ENCODE data around the gene SLC7A11.

Gene SLC7A11

DNA sequence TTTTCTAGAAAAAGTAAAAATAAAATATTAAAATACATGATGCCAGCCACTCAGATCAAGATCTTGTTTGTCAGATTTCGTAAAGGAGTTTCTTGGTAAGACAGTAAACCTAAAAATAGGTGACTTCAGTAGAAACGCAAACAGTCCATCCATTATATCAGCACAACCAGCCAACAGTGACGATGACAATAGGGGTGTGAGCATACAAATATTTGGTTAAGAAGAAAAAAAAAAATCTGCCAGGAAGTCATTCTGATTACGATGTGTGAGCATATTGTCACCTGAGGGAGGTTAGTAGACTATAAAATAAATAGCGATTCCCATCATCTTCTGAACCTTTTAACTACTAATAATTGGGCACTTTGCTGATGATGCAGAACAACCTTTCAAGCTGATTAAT, 37.6 kb downstream of the SLC7A11 start:
- no peak for DNase-seq

GRCh38 chr4:138202686-138203085, 39.5 kb downstream of the SLC7A11 start:
- no peak for DNase-seq

DNA sequence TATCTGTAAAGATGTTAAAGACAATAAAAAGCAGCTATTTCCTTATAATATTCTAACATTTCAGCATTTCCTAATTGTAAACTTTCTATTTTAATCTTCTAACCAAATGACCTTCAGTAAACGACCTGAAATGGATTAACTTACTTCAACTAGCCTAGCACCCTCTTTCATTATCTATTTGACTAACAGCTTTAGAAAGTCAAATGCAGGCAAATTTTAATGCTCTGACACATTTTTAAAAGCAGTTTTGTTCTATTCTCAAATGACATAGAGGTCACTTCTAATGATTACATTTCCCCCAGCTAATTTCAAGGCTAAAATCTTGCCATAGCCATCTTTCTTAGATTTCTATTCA, 41.9 kb downstream of the SLC7A11 start:
- DNase-seq, result no peak

DNA sequence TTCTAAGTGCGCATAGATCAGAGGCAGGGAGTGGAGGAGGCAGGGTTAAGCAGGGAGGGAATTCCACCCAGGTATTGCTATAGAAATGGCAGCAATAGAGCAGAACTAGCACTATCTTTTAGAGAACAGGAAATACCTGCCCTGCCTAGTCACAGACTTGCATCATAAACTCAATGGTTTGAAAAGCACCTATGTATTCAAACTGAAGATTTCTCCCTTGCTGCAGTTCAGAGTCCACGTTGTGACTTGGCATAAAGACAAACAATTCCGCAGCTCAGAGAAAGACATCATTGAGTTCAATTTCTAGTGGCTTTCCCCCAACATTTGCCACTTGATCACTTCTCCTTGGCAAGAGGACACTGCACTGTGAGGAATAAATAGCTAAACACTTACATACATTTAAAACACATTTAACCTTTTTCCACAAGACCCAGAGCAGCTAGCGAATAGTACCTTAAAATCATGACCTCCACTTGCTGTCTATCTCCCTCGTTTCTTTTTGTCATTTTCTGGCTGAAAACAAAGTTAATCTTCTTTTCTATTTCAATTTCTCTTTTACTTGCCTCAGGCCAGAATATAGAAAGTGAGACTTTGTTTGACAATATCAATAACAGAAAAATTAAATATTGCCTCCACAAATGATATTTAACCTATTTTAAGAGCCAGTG, 42.4 kb downstream of the SLC7A11 start:
- no peak for DNase-seq

DNA sequence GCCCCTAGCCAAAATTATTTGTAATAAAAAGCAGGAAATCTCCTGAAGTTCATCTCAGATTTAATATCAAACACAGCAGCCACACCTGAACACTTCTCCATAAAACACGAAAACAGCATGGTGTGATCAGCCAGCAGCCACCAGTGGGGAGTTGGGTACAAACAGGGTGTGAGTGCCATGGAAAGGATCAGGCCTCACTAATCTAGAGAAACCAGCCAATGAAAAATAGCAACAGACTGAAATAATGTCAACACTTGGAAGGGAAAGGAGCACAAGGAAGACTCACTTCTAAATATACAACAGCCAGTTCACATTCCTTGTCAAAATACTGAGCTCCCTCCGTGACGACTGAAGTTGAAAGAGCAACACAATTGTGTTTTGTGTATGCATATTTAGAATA, 46.0 kb downstream of the SLC7A11 start:
- no peak for DNase-seq

- DNase-seq, result no peak
Measured at GRCh38 chr4:138193963-138194362, 48.2 kb downstream of the SLC7A11 start.

DNA sequence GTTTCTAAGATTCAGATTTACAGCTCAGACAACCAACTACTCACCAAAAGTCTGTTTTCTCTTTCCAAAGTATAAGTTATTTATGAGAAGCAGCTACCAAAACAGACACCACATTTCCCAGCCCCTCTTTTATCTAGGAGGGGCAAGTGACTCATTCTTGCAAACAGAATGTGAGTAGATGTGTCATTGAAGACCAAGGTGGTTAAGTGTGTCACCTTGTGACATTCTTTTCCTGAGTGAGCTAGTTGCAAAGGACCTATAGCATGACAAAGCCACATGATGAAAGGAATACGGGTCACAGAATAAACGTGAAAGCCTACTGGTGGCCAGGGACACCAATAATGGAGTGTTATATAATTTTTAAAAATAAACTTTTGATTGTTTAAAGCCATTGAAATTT, 50.0 kb downstream of the SLC7A11 start:
- DNase-seq, result no peak

GRCh38 chr4:138190452-138190858, 51.7 kb downstream of the SLC7A11 start:
- DNase-seq, result no peak

DNA sequence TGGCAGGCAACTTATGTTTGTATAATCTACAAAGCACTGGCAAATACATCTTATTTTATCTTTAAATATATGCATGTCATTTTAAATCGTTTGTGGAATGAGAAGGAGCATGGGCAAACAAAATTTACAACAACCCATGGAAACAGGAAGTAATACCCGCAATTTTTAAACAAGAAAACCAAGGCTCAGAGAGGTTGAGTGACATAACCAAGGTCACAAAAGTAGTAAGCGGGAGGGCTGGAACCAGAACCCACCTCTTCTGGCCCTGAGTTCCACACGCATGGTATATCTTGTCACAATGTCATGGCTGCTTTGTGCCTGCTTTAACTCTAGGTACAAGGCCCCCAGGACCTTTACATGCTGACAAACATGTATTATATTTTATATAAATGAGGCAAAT, 52.9 kb downstream of the SLC7A11 start:
- no peak for DNase-seq

DNA sequence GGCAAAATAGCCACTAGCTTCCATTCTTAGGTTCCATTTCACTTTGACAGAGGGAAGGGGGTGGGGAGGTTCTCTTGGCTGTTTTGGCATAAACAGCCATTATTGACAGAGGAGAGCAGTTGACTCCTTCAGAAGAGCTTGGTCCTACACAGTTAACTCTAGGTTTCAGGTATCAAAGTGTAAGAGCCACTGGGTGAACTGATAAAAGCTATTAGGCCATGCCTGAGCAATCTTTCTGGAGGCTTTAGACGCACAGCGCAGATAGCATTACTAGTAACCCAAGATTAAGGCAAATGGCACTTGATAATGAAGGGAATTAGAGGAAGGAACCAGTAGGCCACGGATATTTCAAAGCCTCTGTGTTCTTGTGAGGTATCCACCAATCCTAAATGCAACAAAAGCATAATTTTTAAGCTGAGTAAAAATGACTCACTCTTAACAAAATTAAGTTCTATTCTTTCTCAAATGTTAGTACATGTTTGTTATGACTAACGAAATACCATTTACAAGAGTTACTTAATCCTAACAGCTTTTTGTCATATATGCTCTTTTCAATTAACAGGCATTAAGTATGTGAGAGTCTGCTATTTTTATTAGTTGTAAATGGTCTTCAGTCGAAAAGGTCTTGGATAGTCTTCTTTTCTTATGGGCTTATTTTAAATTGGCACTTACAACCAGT, 53.6 kb downstream of the SLC7A11 start:
- DNase-seq, result no peak

- DNase-seq, result no peak
Measured at GRCh38 chr4:138185859-138186645, 56.1 kb downstream of the SLC7A11 start.

GRCh38 chr4:138184886-138185285, 57.3 kb downstream of the SLC7A11 start:
- no peak for DNase-seq

GRCh38 chr4:138182838-138183426, 59.2 kb downstream of the SLC7A11 start:
- DNase-seq, result no peak

GRCh38 chr4:138181287-138181686, 60.9 kb downstream of the SLC7A11 start:
- no peak for DNase-seq

DNA sequence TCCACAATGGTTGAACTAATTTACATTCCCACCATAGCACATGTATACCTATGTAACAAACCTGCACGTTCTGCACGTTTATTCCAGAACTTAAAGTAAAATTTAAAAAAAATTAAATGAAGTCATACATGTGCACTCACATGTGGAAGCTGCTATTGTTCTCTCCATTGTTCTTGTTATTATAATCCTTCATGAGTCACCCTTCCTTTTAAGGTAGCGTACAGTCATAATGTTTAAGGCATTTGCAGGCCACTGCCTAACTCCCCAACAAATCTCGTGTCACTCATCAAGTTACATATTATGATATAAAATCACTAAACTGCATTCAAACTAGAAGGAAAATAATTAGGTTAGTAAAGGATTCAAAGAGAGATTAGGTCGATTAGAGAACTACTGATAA, 63.6 kb downstream of the SLC7A11 start:
- DNase-seq, result no peak

DNA sequence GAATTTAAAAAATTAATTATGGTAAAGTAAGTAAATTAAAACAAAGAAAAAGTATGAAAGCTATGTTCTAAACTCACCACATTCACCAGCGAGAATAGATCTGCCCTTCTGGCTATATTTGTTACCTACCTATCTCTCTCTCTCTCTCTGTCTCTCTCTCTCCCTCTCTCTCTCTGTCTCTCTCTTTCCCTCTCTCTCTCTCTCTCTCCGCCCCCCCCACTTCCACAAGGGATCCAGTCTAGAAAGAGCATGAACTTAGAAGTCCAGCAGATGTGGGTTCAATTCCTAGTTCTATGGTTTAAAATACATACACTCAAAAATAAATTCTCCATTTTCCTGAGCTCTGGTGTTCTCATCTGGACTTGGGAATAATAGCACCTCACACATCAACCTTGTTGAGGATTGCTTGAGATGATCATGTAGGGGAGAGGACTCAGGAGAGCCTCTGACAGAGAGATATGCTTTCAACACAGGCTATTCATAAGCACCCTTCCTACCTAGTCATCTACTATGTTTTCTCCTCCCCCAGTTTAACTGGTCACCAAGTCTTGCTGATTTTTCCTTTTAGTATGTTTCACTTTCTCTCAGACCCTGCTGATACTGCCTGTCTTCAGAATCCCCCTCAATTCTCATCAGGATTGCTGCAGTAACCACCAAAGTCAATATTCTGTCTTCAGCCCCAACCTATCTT, 64.7 kb downstream of the SLC7A11 start:
- no peak for DNase-seq

DNA sequence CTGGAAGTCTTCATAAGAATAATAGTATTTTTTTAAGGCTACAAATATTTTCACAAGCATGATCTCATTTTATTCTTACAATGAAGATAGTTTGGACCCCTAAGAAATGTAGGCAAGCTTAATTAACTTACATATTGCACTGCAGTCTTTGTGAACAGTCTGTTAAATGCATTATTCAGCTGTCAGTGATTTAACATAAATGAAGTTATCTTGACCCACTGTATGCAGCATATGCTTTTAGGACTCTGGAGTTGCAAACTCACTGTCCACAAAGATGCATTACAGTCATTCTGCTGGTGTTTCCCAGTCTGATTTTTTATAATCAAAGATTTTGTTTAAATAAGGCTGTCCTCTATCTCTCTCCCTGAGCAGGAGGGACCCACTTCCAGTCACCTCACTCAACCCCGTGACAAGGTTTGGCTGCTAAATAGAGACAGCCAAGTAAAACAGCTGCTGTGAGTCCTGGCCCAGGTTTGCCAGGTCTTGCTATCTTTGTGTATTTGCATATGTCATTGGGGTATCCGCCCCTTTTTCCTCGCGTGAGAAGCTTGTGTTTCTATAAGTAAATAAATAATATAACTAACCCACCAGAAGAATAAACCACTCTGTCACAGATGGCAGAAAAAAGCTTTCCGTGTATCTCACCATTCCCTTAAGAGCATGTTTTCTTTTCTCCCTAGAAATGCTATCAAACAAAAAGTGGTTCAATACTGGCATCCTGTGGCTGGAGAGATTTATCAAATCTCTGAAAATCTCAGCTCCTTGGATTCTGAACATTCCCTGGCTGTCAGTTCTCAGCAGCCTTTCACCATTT, 67.0 kb downstream of the SLC7A11 start:
- DNase-seq, result no peak

- no peak for DNase-seq
Measured at GRCh38 chr4:138164208-138164607, 77.9 kb downstream of the SLC7A11 start.

GRCh38 chr4:138163171-138163570, 79.0 kb downstream of the SLC7A11 start:
- no peak for DNase-seq

DNA sequence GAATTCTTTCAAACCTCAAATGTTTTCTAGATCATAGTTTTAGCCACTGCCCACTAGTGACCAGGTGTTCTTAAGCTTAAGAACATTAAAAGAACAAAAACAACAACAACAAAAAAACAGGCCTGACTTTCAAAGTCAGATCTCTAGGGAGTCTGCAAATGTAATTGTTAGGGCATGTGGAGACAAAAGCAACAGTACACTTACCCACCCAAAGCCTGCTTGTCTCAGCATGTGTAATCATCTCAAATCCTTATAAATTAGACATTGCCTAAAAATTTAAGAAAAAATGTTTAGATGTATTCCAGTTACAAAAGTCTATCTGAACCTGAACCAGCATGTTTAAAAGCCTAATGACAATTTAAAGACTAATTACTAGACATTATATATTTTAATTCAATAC, 79.9 kb downstream of the SLC7A11 start:
- DNase-seq, result no peak

DNA sequence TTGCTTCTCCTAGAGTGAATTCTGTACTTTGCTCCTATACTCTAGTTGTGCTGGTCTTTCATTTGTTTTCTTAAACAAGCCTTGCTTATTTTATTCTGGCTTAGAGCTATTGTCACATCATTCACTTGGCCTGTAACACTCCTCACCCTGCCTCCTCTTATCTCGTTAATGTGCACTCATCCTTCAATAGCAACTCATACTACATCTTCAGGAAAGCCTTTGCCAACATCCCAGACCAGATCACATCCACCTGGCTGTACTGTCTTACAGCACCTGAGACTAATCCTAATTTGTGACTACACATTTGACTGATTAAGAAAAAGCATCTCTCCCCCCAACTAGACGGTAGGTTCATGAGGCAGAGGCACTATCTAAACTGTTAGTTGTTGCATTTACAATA, 80.8 kb downstream of the SLC7A11 start:
- DNase-seq, result no peak

DNA sequence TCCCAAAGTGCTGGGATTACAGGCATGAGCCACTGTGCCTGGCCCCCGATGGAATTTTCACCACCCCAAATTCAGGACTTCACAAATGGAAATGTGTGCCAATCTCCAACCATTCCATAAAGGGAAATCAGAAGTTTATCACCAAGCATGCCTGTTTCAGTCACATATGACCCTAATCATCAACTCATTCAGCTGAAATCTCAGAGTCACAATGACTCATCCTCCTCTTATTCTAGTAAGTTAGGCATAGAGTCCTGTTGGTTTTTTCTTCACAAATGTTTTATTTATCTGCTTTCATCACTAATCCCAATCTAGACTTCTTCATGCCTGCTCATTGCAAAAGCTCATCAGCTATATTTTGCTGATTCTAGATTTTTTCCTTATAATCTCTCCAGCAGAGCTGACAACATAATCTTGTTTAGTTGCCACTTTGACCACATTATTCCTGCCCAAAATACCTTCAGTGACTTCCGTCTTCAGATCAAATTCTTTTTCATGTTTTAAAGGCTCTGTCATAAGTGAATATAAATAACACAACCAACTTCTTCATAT, 83.3 kb downstream of the SLC7A11 start:
- no peak for DNase-seq

Data from activated CD4-positive, alpha-beta T cell treated with anti-CD3 and anti-CD28 coated beads, Interleukin-2, amount 50 U/mL, for 4 hours (primary cell).